Measurements from ENCODE around the gene PTGES3L.
"Not testable (repeated sequence)": the region's sequence is repeated elsewhere in the genome, so short reads cannot be mapped to it uniquely, and the experiment has no call there.

PTGES3L gene

GRCh38 chr17:42919522-42920077 is 60.3 kb downstream of the PTGES3L start:
- not testable (repeated sequence) for DNase-seq (ENCODE audit: low spot score)

GRCh38 chr17:42918902-42919521 is 60.9 kb downstream of the PTGES3L start:
- no peak for DNase-seq (ENCODE audit: low spot score)
